ENCODE data around the gene XRCC5. TPM values are rescaled to one million over a fixed set of nuclear protein-coding genes. Genes with fewer than 3 reads are reported as not detected.

XRCC5 gene
- 100 to 1,000 TPM in 1 of 2 donors, 10 to 100 TPM in 1; 57.9 to 100 TPM for polyA plus RNA-seq

DNA sequence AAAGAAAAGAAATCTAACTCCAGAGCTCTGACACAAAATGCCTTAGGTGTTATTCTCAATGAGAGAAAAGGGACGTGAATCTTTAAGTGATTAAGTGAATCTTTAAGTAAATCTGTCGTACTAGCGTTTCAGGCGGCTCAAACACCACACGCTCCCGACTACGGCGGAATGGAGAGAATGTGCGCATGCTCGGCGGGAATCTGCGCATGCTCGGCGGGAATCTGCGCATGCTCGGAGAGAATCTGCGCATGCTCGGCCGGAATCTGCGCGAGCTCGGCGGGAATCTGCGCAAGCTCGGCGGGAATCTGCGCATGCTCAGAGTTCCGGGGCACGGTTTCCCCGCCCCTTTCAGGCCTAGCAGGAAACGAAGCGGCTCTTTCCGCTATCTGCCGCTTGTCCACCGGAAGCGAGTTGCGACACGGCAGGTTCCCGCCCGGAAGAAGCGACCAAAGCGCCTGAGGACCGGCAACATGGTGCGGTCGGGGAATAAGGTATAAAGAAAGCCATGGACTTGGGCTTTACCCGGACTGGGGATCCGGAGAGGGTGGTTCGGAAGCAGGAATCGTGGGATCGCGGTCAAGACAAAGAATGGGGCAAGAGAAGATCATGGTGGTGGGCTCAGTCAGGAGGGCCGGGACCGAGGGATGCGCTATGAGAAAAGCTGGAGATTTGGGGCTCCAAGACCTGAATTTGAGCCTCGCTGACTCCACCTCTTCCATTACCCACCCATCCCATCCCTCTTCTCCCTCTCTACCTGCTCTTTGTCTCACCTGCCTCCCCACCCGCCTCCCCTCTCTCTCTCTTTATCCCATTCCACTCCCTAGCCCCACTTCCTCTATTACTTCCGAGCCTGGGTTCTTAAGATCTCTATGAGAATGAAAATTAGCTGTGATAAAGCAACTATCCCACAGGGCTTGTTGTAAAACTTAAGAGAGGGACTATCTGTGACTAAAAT is at the start of gene XRCC5:
Gene XRCC5 (plus strand): TSS at position 382 of the 955 bp plus-strand sequence. CDS start 89 bp downstream, at position 471.
- WGBS, 2 donors, result 0% methylated on average over 54 to 57 of the region's 57 CpGs
- peak within 1 kb of the TSS; percentile 77 to 96 for H3K4me3 ChIP-seq (ENCODE audit: low read depth in 1 of 2, low read length in 2 of 2)
- H3K27me3 ChIP-seq (ENCODE audit: control insufficient read depth in 1 of 2, insufficient read depth in 2 of 2, low read length in 2 of 2), result no peaks in the 10 kb centered on the region
- peaks cover 0 to under 1% of the 10 kb centered on the region in 2 donors for H3K4me1 ChIP-seq (ENCODE audit: control insufficient read depth in 2 of 2, insufficient read depth in 2 of 2, low read length in 1 of 2)
- H3K36me3 ChIP-seq (ENCODE audit: control insufficient read depth in 2 of 2, insufficient read depth in 2 of 2, low read length in 1 of 2), result peaks cover 5 to 6% of the 10 kb centered on the region in 2 donors
- H3K9me3 ChIP-seq (ENCODE audit: control insufficient read depth in 2 of 2, insufficient read depth in 1 of 2, low read depth in 1 of 2, low read length in 1 of 2), result no peaks in the 10 kb centered on the region
- peak within 1 kb of the TSS; percentile 92 to 97 for H3K27ac ChIP-seq (ENCODE audit: low read depth in 2 of 2, low read length in 1 of 2)

GRCh38 chr2:216064014-216064630 is 45.0 kb upstream of the XRCC5 start:
- Histone ChIP-seq H3K4me1 (ENCODE audit: control insufficient read depth in 2 of 2, insufficient read depth in 2 of 2, low read length in 1 of 2) (no peaks in the 10 kb centered on the region), H3K4me3 (ENCODE audit: low read depth in 1 of 2, low read length in 2 of 2) (no peak overlapping the region), H3K36me3 (ENCODE audit: control insufficient read depth in 2 of 2, insufficient read depth in 2 of 2, low read length in 1 of 2) (peaks cover 0 to 2% of the 10 kb centered on the region in 2 donors), H3K27me3 (ENCODE audit: control insufficient read depth in 1 of 2, insufficient read depth in 2 of 2, low read length in 2 of 2) (no peaks in the 10 kb centered on the region), H3K27ac (ENCODE audit: low read depth in 2 of 2, low read length in 1 of 2) (no peak overlapping the region), H3K9me3 (ENCODE audit: control insufficient read depth in 2 of 2, insufficient read depth in 1 of 2, low read depth in 1 of 2, low read length in 1 of 2) (no peaks in the 10 kb centered on the region)
- WGBS, 2 donors, result 92 to 94% methylated on average over 2 of the region's 2 CpGs

DNA sequence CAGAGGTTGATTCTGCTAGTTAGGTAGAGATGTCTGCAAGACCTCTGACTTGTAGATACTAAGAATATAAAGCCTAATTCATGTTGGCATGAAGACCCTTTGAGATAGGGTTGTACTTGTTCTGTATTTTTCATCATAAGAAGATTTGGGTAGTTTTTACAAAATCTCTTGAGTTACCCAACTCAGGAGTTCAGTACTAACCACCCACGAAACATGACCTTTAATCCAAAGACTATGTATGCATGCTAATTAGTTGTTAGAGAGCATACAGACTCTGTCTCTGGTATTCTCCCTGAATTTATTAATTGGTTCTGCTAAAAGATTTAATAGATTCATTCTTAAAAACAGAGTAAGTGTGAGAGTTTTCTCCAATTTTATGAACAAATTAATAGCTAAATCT is 44.5 kb upstream of the XRCC5 start:
- no peak overlapping the region for H3K4me3 ChIP-seq (ENCODE audit: low read depth in 1 of 2, low read length in 2 of 2)
- H3K4me1 ChIP-seq (ENCODE audit: control insufficient read depth in 2 of 2, insufficient read depth in 2 of 2, low read length in 1 of 2), result no peaks in the 10 kb centered on the region
- no peaks in the 10 kb centered on the region for H3K9me3 ChIP-seq (ENCODE audit: control insufficient read depth in 2 of 2, insufficient read depth in 1 of 2, low read depth in 1 of 2, low read length in 1 of 2)
- no peaks in the 10 kb centered on the region for H3K27me3 ChIP-seq (ENCODE audit: control insufficient read depth in 1 of 2, insufficient read depth in 2 of 2, low read length in 2 of 2)
- H3K27ac ChIP-seq (ENCODE audit: low read depth in 2 of 2, low read length in 1 of 2), result no peak overlapping the region
- H3K36me3 ChIP-seq (ENCODE audit: control insufficient read depth in 2 of 2, insufficient read depth in 2 of 2, low read length in 1 of 2), result peaks cover 0 to 2% of the 10 kb centered on the region in 2 donors
- WGBS, 2 donors, result 89 to 97% methylated on average over 1 of the region's 1 CpG

- Histone ChIP-seq H3K4me3 (ENCODE audit: low read depth in 1 of 2, low read length in 2 of 2) (no peak overlapping the region), H3K27ac (ENCODE audit: low read depth in 2 of 2, low read length in 1 of 2) (no peak overlapping the region), H3K4me1 (ENCODE audit: control insufficient read depth in 2 of 2, insufficient read depth in 2 of 2, low read length in 1 of 2) (no peaks in the 10 kb centered on the region), H3K27me3 (ENCODE audit: control insufficient read depth in 1 of 2, insufficient read depth in 2 of 2, low read length in 2 of 2) (no peaks in the 10 kb centered on the region), H3K9me3 (ENCODE audit: control insufficient read depth in 2 of 2, insufficient read depth in 1 of 2, low read depth in 1 of 2, low read length in 1 of 2) (no peaks in the 10 kb centered on the region), H3K36me3 (ENCODE audit: control insufficient read depth in 2 of 2, insufficient read depth in 2 of 2, low read length in 1 of 2) (peaks cover 0 to 2% of the 10 kb centered on the region in 2 donors)
- 86 to 92% methylated on average over 5 of the region's 5 CpGs for WGBS, 2 donors
Measured at GRCh38 chr2:216066230-216066629, 42.9 kb upstream of the XRCC5 start.

DNA sequence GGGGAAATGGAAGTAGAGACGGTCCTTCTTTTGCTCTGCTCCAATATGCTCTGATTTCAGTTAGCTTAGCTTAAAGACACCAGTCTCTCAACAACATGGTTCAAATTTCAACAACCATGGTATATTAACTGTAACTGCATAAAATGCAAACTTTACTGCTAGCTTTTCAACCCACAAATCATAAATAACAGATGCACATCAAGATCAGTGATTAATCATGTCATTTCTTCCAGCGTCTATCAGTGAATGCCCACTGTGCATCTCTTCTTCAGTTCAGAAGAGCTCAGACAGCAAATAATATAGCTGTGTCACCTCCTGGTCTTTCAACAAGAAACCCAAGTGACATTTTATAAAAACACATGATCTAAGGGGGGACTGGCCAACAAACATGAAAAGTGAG is 40.1 kb upstream of the XRCC5 start:
- WGBS, 2 donors, result 90% methylated on average over 2 of the region's 2 CpGs
- Histone ChIP-seq H3K27ac (ENCODE audit: low read depth in 2 of 2, low read length in 1 of 2) (no peak overlapping the region), H3K9me3 (ENCODE audit: control insufficient read depth in 2 of 2, insufficient read depth in 1 of 2, low read depth in 1 of 2, low read length in 1 of 2) (no peaks in the 10 kb centered on the region), H3K36me3 (ENCODE audit: control insufficient read depth in 2 of 2, insufficient read depth in 2 of 2, low read length in 1 of 2) (peaks cover 0 to 2% of the 10 kb centered on the region in 2 donors), H3K4me1 (ENCODE audit: control insufficient read depth in 2 of 2, insufficient read depth in 2 of 2, low read length in 1 of 2) (no peaks in the 10 kb centered on the region), H3K4me3 (ENCODE audit: low read depth in 1 of 2, low read length in 2 of 2) (no peak overlapping the region), H3K27me3 (ENCODE audit: control insufficient read depth in 1 of 2, insufficient read depth in 2 of 2, low read length in 2 of 2) (no peaks in the 10 kb centered on the region)

GRCh38 chr2:216070195-216070594 is 39.0 kb upstream of the XRCC5 start:
- 85 to 89% methylated on average over 6 of the region's 6 CpGs for WGBS, 2 donors
- no peaks in the 10 kb centered on the region for H3K9me3 ChIP-seq (ENCODE audit: control insufficient read depth in 2 of 2, insufficient read depth in 1 of 2, low read depth in 1 of 2, low read length in 1 of 2)
- no peaks in the 10 kb centered on the region for H3K4me1 ChIP-seq (ENCODE audit: control insufficient read depth in 2 of 2, insufficient read depth in 2 of 2, low read length in 1 of 2)
- H3K36me3 ChIP-seq (ENCODE audit: control insufficient read depth in 2 of 2, insufficient read depth in 2 of 2, low read length in 1 of 2), result no peaks in the 10 kb centered on the region
- H3K27me3 ChIP-seq (ENCODE audit: control insufficient read depth in 1 of 2, insufficient read depth in 2 of 2, low read length in 2 of 2), result no peaks in the 10 kb centered on the region
- H3K27ac ChIP-seq (ENCODE audit: low read depth in 2 of 2, low read length in 1 of 2), result no peak overlapping the region
- no peak overlapping the region for H3K4me3 ChIP-seq (ENCODE audit: low read depth in 1 of 2, low read length in 2 of 2)

- no peaks in the 10 kb centered on the region for H3K27me3 ChIP-seq (ENCODE audit: control insufficient read depth in 1 of 2, insufficient read depth in 2 of 2, low read length in 2 of 2)
- no peak overlapping the region for H3K27ac ChIP-seq (ENCODE audit: low read depth in 2 of 2, low read length in 1 of 2)
- 83 to 89% methylated on average over 12 of the region's 12 CpGs for WGBS, 2 donors
- no peaks in the 10 kb centered on the region for H3K9me3 ChIP-seq (ENCODE audit: control insufficient read depth in 2 of 2, insufficient read depth in 1 of 2, low read depth in 1 of 2, low read length in 1 of 2)
- no peaks in the 10 kb centered on the region for H3K4me1 ChIP-seq (ENCODE audit: control insufficient read depth in 2 of 2, insufficient read depth in 2 of 2, low read length in 1 of 2)
- H3K4me3 ChIP-seq (ENCODE audit: low read depth in 1 of 2, low read length in 2 of 2), result no peak overlapping the region
- no peaks in the 10 kb centered on the region for H3K36me3 ChIP-seq (ENCODE audit: control insufficient read depth in 2 of 2, insufficient read depth in 2 of 2, low read length in 1 of 2)
Measured at GRCh38 chr2:216071111-216071851, 37.9 kb upstream of the XRCC5 start.

DNA sequence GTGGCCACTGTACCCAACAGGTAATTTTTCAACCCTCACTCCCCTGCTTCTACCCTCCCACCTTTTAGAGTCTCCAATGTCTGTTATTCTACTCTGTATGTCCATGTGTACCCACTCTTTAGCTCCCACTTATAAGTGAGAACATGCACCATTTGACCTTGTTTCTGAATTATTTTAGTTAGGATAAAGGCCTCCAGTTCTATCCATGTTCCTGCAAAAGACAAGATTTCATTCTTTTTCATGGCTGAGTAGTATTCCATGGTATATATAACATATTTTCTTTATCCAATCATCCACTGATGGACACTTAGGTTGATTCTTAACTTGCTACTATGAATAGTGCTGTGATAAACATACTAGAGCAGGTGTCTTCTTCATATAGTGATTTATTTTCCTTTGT is 36.7 kb upstream of the XRCC5 start:
- Histone ChIP-seq H3K27me3 (ENCODE audit: control insufficient read depth in 1 of 2, insufficient read depth in 2 of 2, low read length in 2 of 2) (no peaks in the 10 kb centered on the region), H3K36me3 (ENCODE audit: control insufficient read depth in 2 of 2, insufficient read depth in 2 of 2, low read length in 1 of 2) (no peaks in the 10 kb centered on the region), H3K4me3 (ENCODE audit: low read depth in 1 of 2, low read length in 2 of 2) (no peak overlapping the region), H3K9me3 (ENCODE audit: control insufficient read depth in 2 of 2, insufficient read depth in 1 of 2, low read depth in 1 of 2, low read length in 1 of 2) (no peaks in the 10 kb centered on the region), H3K27ac (ENCODE audit: low read depth in 2 of 2, low read length in 1 of 2) (no peak overlapping the region), H3K4me1 (ENCODE audit: control insufficient read depth in 2 of 2, insufficient read depth in 2 of 2, low read length in 1 of 2) (no peaks in the 10 kb centered on the region)

- Histone ChIP-seq H3K27me3 (ENCODE audit: control insufficient read depth in 1 of 2, insufficient read depth in 2 of 2, low read length in 2 of 2) (no peaks in the 10 kb centered on the region), H3K9me3 (ENCODE audit: control insufficient read depth in 2 of 2, insufficient read depth in 1 of 2, low read depth in 1 of 2, low read length in 1 of 2) (no peaks in the 10 kb centered on the region), H3K4me1 (ENCODE audit: control insufficient read depth in 2 of 2, insufficient read depth in 2 of 2, low read length in 1 of 2) (no peaks in the 10 kb centered on the region), H3K27ac (ENCODE audit: low read depth in 2 of 2, low read length in 1 of 2) (no peak overlapping the region), H3K36me3 (ENCODE audit: control insufficient read depth in 2 of 2, insufficient read depth in 2 of 2, low read length in 1 of 2) (no peaks in the 10 kb centered on the region), H3K4me3 (ENCODE audit: low read depth in 1 of 2, low read length in 2 of 2) (no peak overlapping the region)
Measured at GRCh38 chr2:216073773-216074172, 35.4 kb upstream of the XRCC5 start.
